ENCODE measurements around the gene NUCKS1. TPM values are rescaled to one million over a fixed set of nuclear protein-coding genes. Genes with fewer than 3 reads are reported as not detected.

The NUCKS1 gene
- polyA plus RNA-seq, 1 donor from 2014 or later = 134 TPM

DNA sequence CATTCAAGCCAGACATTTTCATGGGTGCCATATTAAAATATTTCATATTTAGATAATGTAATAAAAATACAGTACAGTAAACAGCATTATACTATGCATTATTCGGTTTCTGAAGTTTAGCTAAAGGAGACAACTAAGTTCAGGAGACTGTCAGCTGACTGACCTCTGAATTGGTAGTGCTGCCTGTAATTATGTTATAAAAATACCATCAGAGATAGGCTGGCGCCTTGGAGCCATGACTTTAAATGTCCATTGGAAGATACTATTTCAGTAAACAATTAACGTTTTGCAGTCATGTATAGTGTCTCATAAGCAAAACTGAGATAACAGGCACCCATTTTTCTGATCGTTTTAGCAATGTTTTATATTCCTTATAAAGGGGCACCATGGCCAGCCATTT is 36.6 kb upstream of the NUCKS1 start:
- no peak overlapping the region for H3K4me3 ChIP-seq (ENCODE audit: low read length)
- H3K9me2 ChIP-seq (ENCODE audit: insufficient read depth, low read length) = no peaks in the 10 kb centered on the region
- no peaks in the 10 kb centered on the region for H3K27me3 ChIP-seq (ENCODE audit: insufficient read depth, low read depth, low read length)
- no peaks in the 10 kb centered on the region for H3K36me3 ChIP-seq (ENCODE audit: insufficient read depth, low read length)
- TF ChIP-seq SMC3 (conservative IDR thresholded peaks at IDR 0.05; ENCODE audit: poor library complexity) (no peak), POLR2AphosphoS5 (IDR thresholded peaks at IDR 0.05) (no peak), TAF1 (IDR thresholded peaks at IDR 0.05; ENCODE audit: low read depth) (no peak), EZH2 (IDR thresholded peaks at IDR 0.05; ENCODE audit: borderline replicate concordance, insufficient read depth, low read length, poor library complexity, severe bottlenecking) (no peak)
- no peaks in the 10 kb centered on the region for H4K20me1 ChIP-seq (ENCODE audit: insufficient read depth)
- H3F3A ChIP-seq (ENCODE audit: insufficient read depth, low read length, poor library complexity, severe bottlenecking) = no peaks in the 10 kb centered on the region
- no peaks in the 10 kb centered on the region for H3K9me3 ChIP-seq (ENCODE audit: low read length)
- H2AFZ ChIP-seq (ENCODE audit: low read depth, low read length) = no peak overlapping the region
- H3K4me2 ChIP-seq (ENCODE audit: low read length) = no peak overlapping the region
- H3K79me2 ChIP-seq (replicated peaks; ENCODE audit: insufficient read depth, low read length) = no peaks in the 10 kb centered on the region
- H3K9ac ChIP-seq (ENCODE audit: low read length) = no peak overlapping the region
- H3K27ac ChIP-seq (ENCODE audit: low read length) = no peak overlapping the region

DNA sequence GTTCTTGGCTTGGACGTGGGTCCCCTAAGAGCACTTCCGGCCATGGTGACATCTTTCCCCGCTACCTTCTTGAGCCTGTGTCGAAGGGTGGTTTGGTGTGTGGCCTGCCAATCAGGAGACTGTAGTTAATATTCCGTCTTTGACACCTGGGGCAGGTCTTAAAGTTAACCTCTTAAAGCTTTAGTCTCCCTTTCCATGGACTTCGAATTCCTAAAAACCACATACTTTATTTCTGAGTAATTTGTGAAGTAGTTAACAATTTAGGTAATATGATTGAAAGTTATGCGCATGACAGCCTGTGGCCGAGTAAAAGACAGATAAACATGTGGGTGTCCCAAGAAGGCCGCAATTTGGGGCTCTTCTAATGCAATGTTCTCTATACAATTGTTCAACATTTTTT is 35.5 kb upstream of the NUCKS1 start:
- H4K20me1 ChIP-seq (ENCODE audit: insufficient read depth) = no peaks in the 10 kb centered on the region
- no peaks in the 10 kb centered on the region for H3K9me3 ChIP-seq (ENCODE audit: low read length)
- H3K79me2 ChIP-seq (replicated peaks; ENCODE audit: insufficient read depth, low read length) = no peaks in the 10 kb centered on the region
- no peak overlapping the region for H3K27ac ChIP-seq (ENCODE audit: low read length)
- no peaks in the 10 kb centered on the region for H3K27me3 ChIP-seq (ENCODE audit: insufficient read depth, low read depth, low read length)
- no peak overlapping the region for H3K9ac ChIP-seq (ENCODE audit: low read length)
- H3F3A ChIP-seq (ENCODE audit: insufficient read depth, low read length, poor library complexity, severe bottlenecking) = no peaks in the 10 kb centered on the region
- no peak overlapping the region for H3K4me2 ChIP-seq (ENCODE audit: low read length)
- H3K36me3 ChIP-seq (ENCODE audit: insufficient read depth, low read length) = no peaks in the 10 kb centered on the region
- H3K9me2 ChIP-seq (ENCODE audit: insufficient read depth, low read length) = no peaks in the 10 kb centered on the region
- no peak overlapping the region for H2AFZ ChIP-seq (ENCODE audit: low read depth, low read length)
- no peak overlapping the region for H3K4me3 ChIP-seq (ENCODE audit: low read length)
- TF ChIP-seq MXI1 (conservative IDR thresholded peaks at IDR 0.05; ENCODE audit: poor library complexity, severe bottlenecking) = no peak
- TF ChIP-seq, protein P1, sequence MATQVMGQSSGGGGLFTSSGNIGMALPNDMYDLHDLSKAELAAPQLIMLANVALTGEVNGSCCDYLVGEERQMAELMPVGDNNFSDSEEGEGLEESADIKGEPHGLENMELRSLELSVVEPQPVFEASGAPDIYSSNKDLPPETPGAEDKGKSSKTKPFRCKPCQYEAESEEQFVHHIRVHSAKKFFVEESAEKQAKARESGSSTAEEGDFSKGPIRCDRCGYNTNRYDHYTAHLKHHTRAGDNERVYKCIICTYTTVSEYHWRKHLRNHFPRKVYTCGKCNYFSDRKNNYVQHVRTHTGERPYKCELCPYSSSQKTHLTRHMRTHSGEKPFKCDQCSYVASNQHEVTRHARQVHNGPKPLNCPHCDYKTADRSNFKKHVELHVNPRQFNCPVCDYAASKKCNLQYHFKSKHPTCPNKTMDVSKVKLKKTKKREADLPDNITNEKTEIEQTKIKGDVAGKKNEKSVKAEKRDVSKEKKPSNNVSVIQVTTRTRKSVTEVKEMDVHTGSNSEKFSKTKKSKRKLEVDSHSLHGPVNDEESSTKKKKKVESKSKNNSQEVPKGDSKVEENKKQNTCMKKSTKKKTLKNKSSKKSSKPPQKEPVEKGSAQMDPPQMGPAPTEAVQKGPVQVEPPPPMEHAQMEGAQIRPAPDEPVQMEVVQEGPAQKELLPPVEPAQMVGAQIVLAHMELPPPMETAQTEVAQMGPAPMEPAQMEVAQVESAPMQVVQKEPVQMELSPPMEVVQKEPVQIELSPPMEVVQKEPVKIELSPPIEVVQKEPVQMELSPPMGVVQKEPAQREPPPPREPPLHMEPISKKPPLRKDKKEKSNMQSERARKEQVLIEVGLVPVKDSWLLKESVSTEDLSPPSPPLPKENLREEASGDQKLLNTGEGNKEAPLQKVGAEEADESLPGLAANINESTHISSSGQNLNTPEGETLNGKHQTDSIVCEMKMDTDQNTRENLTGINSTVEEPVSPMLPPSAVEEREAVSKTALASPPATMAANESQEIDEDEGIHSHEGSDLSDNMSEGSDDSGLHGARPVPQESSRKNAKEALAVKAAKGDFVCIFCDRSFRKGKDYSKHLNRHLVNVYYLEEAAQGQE (IDR thresholded peaks at IDR 0.05; ENCODE audit: borderline replicate concordance) = no peak
- no peak for TF ChIP-seq TAF1 (IDR thresholded peaks at IDR 0.05; ENCODE audit: low read depth)
- no peak for TF ChIP-seq POLR2AphosphoS5 (IDR thresholded peaks at IDR 0.05)
- TF ChIP-seq, protein P2, sequence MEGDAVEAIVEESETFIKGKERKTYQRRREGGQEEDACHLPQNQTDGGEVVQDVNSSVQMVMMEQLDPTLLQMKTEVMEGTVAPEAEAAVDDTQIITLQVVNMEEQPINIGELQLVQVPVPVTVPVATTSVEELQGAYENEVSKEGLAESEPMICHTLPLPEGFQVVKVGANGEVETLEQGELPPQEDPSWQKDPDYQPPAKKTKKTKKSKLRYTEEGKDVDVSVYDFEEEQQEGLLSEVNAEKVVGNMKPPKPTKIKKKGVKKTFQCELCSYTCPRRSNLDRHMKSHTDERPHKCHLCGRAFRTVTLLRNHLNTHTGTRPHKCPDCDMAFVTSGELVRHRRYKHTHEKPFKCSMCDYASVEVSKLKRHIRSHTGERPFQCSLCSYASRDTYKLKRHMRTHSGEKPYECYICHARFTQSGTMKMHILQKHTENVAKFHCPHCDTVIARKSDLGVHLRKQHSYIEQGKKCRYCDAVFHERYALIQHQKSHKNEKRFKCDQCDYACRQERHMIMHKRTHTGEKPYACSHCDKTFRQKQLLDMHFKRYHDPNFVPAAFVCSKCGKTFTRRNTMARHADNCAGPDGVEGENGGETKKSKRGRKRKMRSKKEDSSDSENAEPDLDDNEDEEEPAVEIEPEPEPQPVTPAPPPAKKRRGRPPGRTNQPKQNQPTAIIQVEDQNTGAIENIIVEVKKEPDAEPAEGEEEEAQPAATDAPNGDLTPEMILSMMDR (IDR thresholded peaks at IDR 0.05; ENCODE audit: poor library complexity, severe bottlenecking) = no peak
- no peak for TF ChIP-seq EP300 (conservative IDR thresholded peaks at IDR 0.05; ENCODE audit: poor library complexity, severe bottlenecking)
- no peak for TF ChIP-seq RAD21 (conservative IDR thresholded peaks at IDR 0.05)
- no peak for TF ChIP-seq SMC3 (conservative IDR thresholded peaks at IDR 0.05; ENCODE audit: poor library complexity)
- TF ChIP-seq EZH2 (IDR thresholded peaks at IDR 0.05; ENCODE audit: borderline replicate concordance, insufficient read depth, low read length, poor library complexity, severe bottlenecking) = no peak

Data from neural cell (in vitro differentiated cells).